Measurements from ENCODE around the gene NAPA. TPM values are rescaled to one million over a fixed set of nuclear protein-coding genes. Genes with fewer than 3 reads are reported as not detected.

The NAPA gene
- total RNA-seq, 4 donors from 2014 or later, result 36.5 to 693 (median 144) TPM

GRCh38 chr19:47469719-47470118 lies 45.1 kb downstream of the NAPA start:
- Histone ChIP-seq H3K4me1 (peaks cover 0 to 5% of the 10 kb centered on the region in 2 donors), H3K9me3 (no peaks in the 10 kb centered on the region), H3K27ac (peak overlapping the region in 1 of 2 donors; percentile 6), H3K36me3 (no peaks in the 10 kb centered on the region), H3K4me3 (no peak overlapping the region), H3K27me3 (no peaks in the 10 kb centered on the region)
- DNase-seq, result no peak
- intact Hi-C loops (cut with DNase I; ENCODE audit: low total_unique reads), result loop anchor here (5.0 kb wide), 1 partner anchor 87 kb away; no protein-coding TSS in a partner anchor
- no peak for TF ChIP-seq POLR2A (IDR thresholded peaks at IDR 0.05)
- no peak for TF ChIP-seq CTCF (IDR thresholded peaks at IDR 0.05)

- Histone ChIP-seq H3K9me3 (no peaks in the 10 kb centered on the region), H3K4me1 (peaks cover 0 to 5% of the 10 kb centered on the region in 2 donors), H3K27me3 (no peaks in the 10 kb centered on the region), H3K36me3 (no peaks in the 10 kb centered on the region), H3K4me3 (no peak overlapping the region), H3K27ac (peak overlapping the region in 1 of 2 donors; percentile 29)
- no peak for DNase-seq
- TF ChIP-seq CTCF (IDR thresholded peaks at IDR 0.05), result no peak
- TF ChIP-seq POLR2A (IDR thresholded peaks at IDR 0.05), result no peak
- intact Hi-C loops (cut with DNase I; ENCODE audit: low total_unique reads), result loop anchor here (5.0 kb wide), 1 partner anchor 87 kb away; no protein-coding TSS in a partner anchor
These were observed 45.5 kb downstream of the NAPA start for GRCh38 chr19:47469363-47469700.

GRCh38 chr19:47467914-47468313 lies 46.9 kb downstream of the NAPA start:
- no peak overlapping the region for H3K27ac ChIP-seq
- no peaks in the 10 kb centered on the region for H3K36me3 ChIP-seq
- intact Hi-C loops (cut with DNase I; ENCODE audit: low total_unique reads), result loop anchor here (5.0 kb wide), 1 partner anchor 86 kb away; no protein-coding TSS in a partner anchor
- TF ChIP-seq POLR2A (IDR thresholded peaks at IDR 0.05), result no peak
- no peak for TF ChIP-seq CTCF (IDR thresholded peaks at IDR 0.05)
- H3K27me3 ChIP-seq, result no peaks in the 10 kb centered on the region
- H3K4me3 ChIP-seq, result no peak overlapping the region
- H3K4me1 ChIP-seq, result peaks cover 0 to 5% of the 10 kb centered on the region in 2 donors
- DNase-seq, result no peak
- H3K9me3 ChIP-seq, result no peaks in the 10 kb centered on the region

GRCh38 chr19:47465957-47466356 lies 48.9 kb downstream of the NAPA start:
- no peak for DNase-seq
- intact Hi-C loops (cut with DNase I; ENCODE audit: low total_unique reads), result loop anchor here (5.0 kb wide), 1 partner anchor 84 kb away; no protein-coding TSS in a partner anchor
- TF ChIP-seq POLR2A (IDR thresholded peaks at IDR 0.05), result no peak
- TF ChIP-seq CTCF (IDR thresholded peaks at IDR 0.05), result no peak
- Histone ChIP-seq H3K4me1 (no peaks in the 10 kb centered on the region), H3K36me3 (no peaks in the 10 kb centered on the region), H3K27me3 (no peaks in the 10 kb centered on the region), H3K4me3 (no peak overlapping the region), H3K9me3 (no peaks in the 10 kb centered on the region), H3K27ac (no peak overlapping the region)

GRCh38 chr19:47464675-47465419 lies 50.0 kb downstream of the NAPA start:
- no peak overlapping the region for H3K27ac ChIP-seq
- no peak overlapping the region for H3K4me3 ChIP-seq
- H3K4me1 ChIP-seq, result no peaks in the 10 kb centered on the region
- no peaks in the 10 kb centered on the region for H3K36me3 ChIP-seq
- DNase-seq, result no peak
- H3K9me3 ChIP-seq, result no peaks in the 10 kb centered on the region
- intact Hi-C loops (cut with DNase I; ENCODE audit: low total_unique reads), result loop anchor here (5.0 kb wide), 1 partner anchor 83 kb away; no protein-coding TSS in a partner anchor
- TF ChIP-seq POLR2A (IDR thresholded peaks at IDR 0.05) (no peak), CTCF (IDR thresholded peaks at IDR 0.05) (no peak)
- no peaks in the 10 kb centered on the region for H3K27me3 ChIP-seq

Measured in uterus (tissue), 4 donors.